Renal cortex interstitium (tissue), 15 donors: ENCODE results near the gene TMED10. TPM values are rescaled to one million over a fixed set of nuclear protein-coding genes. Genes with fewer than 3 reads are reported as not detected.

Source experiments
- DNase-seq, 11 donors: peaks; one replicate each; pipeline ENCODE4 v3.0.0-alpha.2; 2013; ENCODE audit warnings: low read depth in 9 of 11, low spot score in 4 of 11; ENCODE audit errors: extremely low read depth in 1 of 11
- long read RNA-seq, 16 experiments: transcript quantifications; one replicate each; lab custom pipeline, GENCODE V29; 2026
- polyA plus RNA-seq, 3 donors: library from polyadenylated mRNA; unstranded; fragments of 120-200 nt; gene quantifications; one replicate each; pipeline ENCODE4 v1.2.1, GENCODE V29; 2013; ENCODE audit not compliant: insufficient read length in 3 of 3

TMED10 gene
- 100 to 1,000 TPM; 256 to 273 (median 264) TPM for polyA plus RNA-seq
- long read RNA-seq, donor 1, full-length matches to known transcripts = 66 of 66 reads
- long read RNA-seq, donor 1, partial matches to known transcripts = 0 of 66 reads
- long read RNA-seq, donor 1, other reads (novel, unspliced or antisense) = 0 of 66 reads
- long read RNA-seq, donor 2, full-length matches to known transcripts = 74 of 74 reads
- long read RNA-seq, donor 2, partial matches to known transcripts = 0 of 74 reads
- long read RNA-seq, donor 2, other reads (novel, unspliced or antisense) = 0 of 74 reads
- long read RNA-seq, donor 3, full-length matches to known transcripts = 121 of 121 reads
- long read RNA-seq, donor 3, partial matches to known transcripts = 0 of 121 reads
- long read RNA-seq, donor 3, other reads (novel, unspliced or antisense) = 0 of 121 reads
- long read RNA-seq, donor 4, full-length matches to known transcripts = 72 of 89 reads
- long read RNA-seq, donor 4, partial matches to known transcripts = 17 of 89 reads
- long read RNA-seq, donor 4, other reads (novel, unspliced or antisense) = 0 of 89 reads
- long read RNA-seq, donor 5 = 0 reads
- long read RNA-seq, donor 6, full-length matches to known transcripts = 85 of 90 reads
- long read RNA-seq, donor 6, partial matches to known transcripts = 5 of 90 reads
- long read RNA-seq, donor 6, other reads (novel, unspliced or antisense) = 0 of 90 reads
- long read RNA-seq, donor 7, full-length matches to known transcripts = 106 of 119 reads
- long read RNA-seq, donor 7, partial matches to known transcripts = 13 of 119 reads
- long read RNA-seq, donor 7, other reads (novel, unspliced or antisense) = 0 of 119 reads
- long read RNA-seq, donor 8 = 0 reads
- long read RNA-seq, donor 9, full-length matches to known transcripts = 98 of 145 reads
- long read RNA-seq, donor 9, partial matches to known transcripts = 47 of 145 reads
- long read RNA-seq, donor 9, other reads (novel, unspliced or antisense) = 0 of 145 reads
- long read RNA-seq, donor 10, full-length matches to known transcripts = 109 of 116 reads
- long read RNA-seq, donor 10, partial matches to known transcripts = 7 of 116 reads
- long read RNA-seq, donor 10, other reads (novel, unspliced or antisense) = 0 of 116 reads
- long read RNA-seq, donor 11, full-length matches to known transcripts = 68 of 73 reads
- long read RNA-seq, donor 11, partial matches to known transcripts = 5 of 73 reads
- long read RNA-seq, donor 11, other reads (novel, unspliced or antisense) = 0 of 73 reads
- long read RNA-seq, donor 12, full-length matches to known transcripts = 31 of 31 reads
- long read RNA-seq, donor 12, partial matches to known transcripts = 0 of 31 reads
- long read RNA-seq, donor 12, other reads (novel, unspliced or antisense) = 0 of 31 reads
- long read RNA-seq, donor 13 = 0 reads
- long read RNA-seq, donor 14, full-length matches to known transcripts = 108 of 108 reads
- long read RNA-seq, donor 14, partial matches to known transcripts = 0 of 108 reads
- long read RNA-seq, donor 14, other reads (novel, unspliced or antisense) = 0 of 108 reads
- long read RNA-seq, donor 15, full-length matches to known transcripts = 42 of 42 reads
- long read RNA-seq, donor 15, partial matches to known transcripts = 0 of 42 reads
- long read RNA-seq, donor 15, other reads (novel, unspliced or antisense) = 0 of 42 reads
- long read RNA-seq, donor 16, full-length matches to known transcripts = 253 of 253 reads
- long read RNA-seq, donor 16, partial matches to known transcripts = 0 of 253 reads
- long read RNA-seq, donor 16, other reads (novel, unspliced or antisense) = 0 of 253 reads

GRCh38 chr14:75176142-75176820 is at the start of gene TMED10:
Gene TMED10 (minus strand): TSS chr14:75176612. CDS start chr14:75176579, 33 bp downstream.
- DNase-seq = peak; percentile 82 to 96 (median 85)

DNA sequence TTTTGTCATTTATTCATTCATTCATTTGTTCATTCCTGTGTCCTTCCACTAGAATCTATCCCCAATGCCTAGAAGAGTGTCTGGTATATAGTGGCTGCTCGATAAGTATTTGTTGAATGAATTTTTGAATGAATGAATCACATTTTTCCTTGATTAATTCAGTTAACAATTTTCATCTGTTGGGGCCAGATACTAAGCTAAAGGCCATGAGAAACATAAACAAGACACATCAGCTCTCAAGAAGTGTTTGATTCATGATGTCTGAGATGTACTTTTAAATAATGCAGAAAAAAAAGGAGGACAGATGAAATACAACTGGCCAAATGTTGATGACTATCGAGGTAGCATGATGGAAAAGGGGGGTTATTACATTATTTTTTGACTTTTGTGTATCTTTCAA is 48.1 kb upstream of the TMED10 start:
- no peak for DNase-seq

- DNase-seq = no peak
Measured at GRCh38 chr14:75223664-75224154, 47.3 kb upstream of the TMED10 start.

DNA sequence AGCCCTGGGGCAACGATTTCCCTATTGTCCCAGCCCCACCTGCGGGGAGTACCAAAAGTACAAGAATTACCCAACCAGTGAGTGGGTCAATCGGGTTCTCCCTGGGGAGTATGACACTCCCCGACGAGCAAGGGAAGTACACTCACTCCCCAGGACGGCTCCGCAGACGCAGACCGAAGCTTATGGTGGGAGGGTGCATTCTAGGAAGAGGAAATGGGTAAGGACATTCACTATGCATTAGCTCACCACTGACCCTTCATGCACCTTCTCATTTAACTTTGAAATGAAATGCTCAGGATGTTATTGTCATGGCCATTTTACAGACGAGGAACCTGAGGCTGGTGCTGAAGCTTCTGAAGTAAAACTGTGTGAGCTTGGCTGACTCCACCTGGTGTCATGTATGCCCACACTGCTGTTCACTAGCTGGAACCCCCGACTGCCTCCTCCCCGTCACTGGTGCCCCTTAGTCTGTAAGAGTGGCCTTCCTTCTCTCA is 45.8 kb upstream of the TMED10 start:
- no peak for DNase-seq

- DNase-seq = no peak
Measured at GRCh38 chr14:75221797-75222196, 45.4 kb upstream of the TMED10 start.

GRCh38 chr14:75220156-75220555 is 43.7 kb upstream of the TMED10 start:
- DNase-seq = no peak

DNA sequence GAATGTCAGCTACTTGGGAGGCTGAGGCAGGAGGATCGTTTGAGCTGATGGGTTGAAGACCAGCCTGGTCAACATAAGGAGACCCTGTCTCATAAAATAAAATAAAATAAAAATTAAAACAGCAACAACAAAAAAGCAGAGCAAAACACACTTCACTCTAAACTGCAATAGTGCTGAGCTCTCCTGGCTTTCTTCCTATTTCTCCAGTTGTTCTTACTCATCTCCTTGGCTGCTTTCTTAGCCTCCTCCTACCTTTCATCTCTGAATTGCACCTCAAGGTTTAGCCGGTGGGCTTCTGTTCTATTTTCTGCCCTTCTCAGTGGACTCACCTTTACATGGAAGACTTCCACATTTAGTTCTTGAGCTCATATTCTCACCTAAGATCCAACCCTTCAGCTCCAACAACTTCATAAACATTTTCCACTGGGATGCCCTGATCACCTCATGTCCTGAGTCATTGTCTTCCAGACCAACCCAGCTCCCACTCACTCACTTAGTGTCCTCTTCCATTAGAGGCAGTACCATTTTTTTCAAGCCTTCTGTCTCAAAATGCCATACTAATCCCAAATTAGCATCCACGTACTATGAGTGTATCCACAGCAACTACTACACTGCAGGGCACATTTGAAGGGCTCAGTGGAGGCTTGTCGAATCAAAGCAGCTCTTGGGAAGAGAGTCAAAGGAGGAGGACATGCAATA is 41.2 kb upstream of the TMED10 start:
- no peak for DNase-seq

GRCh38 chr14:75216427-75217006 is 40.1 kb upstream of the TMED10 start:
- no peak for DNase-seq

GRCh38 chr14:75215520-75215919 is 39.1 kb upstream of the TMED10 start:
- no peak for DNase-seq

DNA sequence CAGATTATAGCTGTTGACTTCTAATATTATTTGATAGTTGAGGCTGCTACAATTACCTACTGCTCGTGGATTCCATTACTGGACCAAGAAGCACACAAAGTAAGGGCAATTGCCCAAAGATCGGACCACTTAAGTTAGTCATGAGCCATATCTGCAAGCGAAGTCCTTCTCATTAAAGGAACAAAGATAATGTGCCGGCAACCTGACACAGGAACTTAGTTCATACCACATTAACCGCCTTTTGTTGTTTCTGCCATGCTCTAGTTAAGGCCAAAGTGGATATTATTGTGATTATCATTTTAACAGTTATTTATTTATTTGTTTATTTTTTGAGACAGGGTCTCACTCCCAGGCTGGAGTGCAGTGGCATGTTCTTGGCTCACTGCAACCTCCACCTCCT is 38.1 kb upstream of the TMED10 start:
- DNase-seq = no peak

- DNase-seq = no peak
Measured at GRCh38 chr14:75213172-75213571, 36.8 kb upstream of the TMED10 start.

GRCh38 chr14:75208843-75209242 is 32.4 kb upstream of the TMED10 start:
- DNase-seq = no peak

DNA sequence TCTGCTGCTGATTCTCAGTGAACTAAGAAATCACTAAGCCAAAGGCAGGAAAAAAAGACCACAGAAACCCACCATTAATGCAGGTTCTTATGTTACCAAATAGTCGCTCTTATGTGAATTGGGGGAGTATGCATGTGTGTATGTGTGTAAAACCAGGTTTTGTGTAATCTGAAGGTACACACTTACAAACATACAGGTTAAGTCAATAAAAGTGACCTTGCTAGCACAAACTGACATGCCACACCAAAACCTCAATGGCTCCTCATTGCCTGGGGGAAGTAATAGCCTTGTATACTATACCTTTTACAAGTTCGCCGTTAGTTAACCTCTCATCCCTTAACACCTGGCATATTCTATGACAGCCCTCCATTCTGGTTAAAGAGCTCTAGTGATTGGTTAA is 29.8 kb upstream of the TMED10 start:
- DNase-seq = no peak

- DNase-seq = no peak
Measured at GRCh38 chr14:75205591-75205990, 29.2 kb upstream of the TMED10 start.

DNA sequence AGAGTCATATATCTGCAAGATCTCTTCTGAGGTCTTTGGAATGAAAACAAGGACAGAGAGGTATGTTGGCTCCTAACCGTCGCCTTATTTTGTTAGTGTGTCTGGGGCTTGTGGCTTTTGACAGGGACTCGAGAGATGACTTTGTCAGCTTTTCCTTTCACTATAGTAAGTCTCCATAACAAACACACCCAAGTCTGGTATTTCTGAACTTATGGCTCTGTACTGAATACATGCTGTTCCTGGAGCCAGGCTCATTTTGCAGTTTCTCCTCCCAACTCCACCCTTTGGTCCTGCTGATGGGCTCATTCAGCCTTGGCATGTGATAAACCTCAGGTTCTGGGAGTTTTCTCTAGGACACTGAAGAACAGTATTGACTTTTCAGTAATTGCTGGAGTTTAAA is 27.7 kb upstream of the TMED10 start:
- no peak for DNase-seq

DNA sequence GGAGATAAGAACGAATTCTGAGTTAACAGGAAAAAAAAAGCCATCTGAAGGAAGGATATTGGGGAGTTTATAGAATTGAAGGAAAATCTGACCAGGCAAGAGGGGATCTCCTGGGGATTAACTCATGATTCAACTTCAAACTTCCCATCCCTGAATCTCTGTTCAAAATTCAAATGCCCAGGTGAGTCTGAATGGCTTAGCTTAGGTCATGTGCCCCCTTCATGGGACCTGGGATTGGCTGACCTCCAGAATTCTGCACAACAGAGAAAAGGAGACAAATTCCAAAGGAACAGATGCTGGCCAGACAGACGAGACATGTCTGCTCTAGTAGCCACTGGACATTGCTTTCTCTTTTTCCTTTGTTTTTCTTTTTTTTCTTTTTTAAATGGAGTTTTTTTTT is 26.2 kb upstream of the TMED10 start:
- DNase-seq = no peak
